GM23248 (cell line): ENCODE results near the gene KIZ. TPM values are rescaled to one million over a fixed set of nuclear protein-coding genes. Genes with fewer than 3 reads are reported as not detected.

Experiments used
- DNase-seq: peaks from one replicate; pipeline ENCODE4 v3.0.0-alpha.2; 2015
- H2AFZ ChIP-seq: fragments of 200-600 bp; sonication (generic); 2 replicates; pipeline ENCODE4 v1.6.1; 2016; ENCODE audit warnings: antibody characterized with exemption
- H3F3A ChIP-seq: fragments of 200-600 bp; sonication (generic); 2 replicates; pipeline ENCODE4 v1.6.1; 2016; ENCODE audit warnings: mild to moderate bottlenecking, antibody characterized with exemption, mixed run types; ENCODE audit not compliant: insufficient read depth
- H3K27ac ChIP-seq: fragments of 200-600 bp; sonication (generic); 2 replicates; pipeline ENCODE4 v1.5.1; 2016; ENCODE audit warnings: mild to moderate bottlenecking
- H3K27me3 ChIP-seq: fragments of 200-600 bp; sonication (generic); replicated peaks from 2 replicates; pipeline ENCODE4 v1.6.1; 2016; ENCODE audit warnings: mild to moderate bottlenecking; ENCODE audit not compliant: insufficient read depth
- H3K36me3 ChIP-seq: fragments of 200-600 bp; sonication (generic); 2 replicates; pipeline ENCODE4 v1.6.1; 2016; ENCODE audit warnings: low read depth, mild to moderate bottlenecking
- H3K4me1 ChIP-seq: fragments of 200-600 bp; sonication (generic); 2 replicates; pipeline ENCODE4 v1.6.1; 2016; ENCODE audit warnings: mild to moderate bottlenecking; ENCODE audit not compliant: insufficient read depth
- H3K4me2 ChIP-seq: fragments of 200-600 bp; sonication (generic); one replicate; pipeline ENCODE4 v1.6.1; 2016; ENCODE audit warnings: mild to moderate bottlenecking; ENCODE audit not compliant: unreplicated experiment
- H3K4me3 ChIP-seq: fragments of 200-600 bp; sonication (generic); 2 replicates; pipeline ENCODE4 v1.5.1; 2016; ENCODE audit warnings: mild to moderate bottlenecking
- H3K79me2 ChIP-seq: fragments of 200-600 bp; sonication (generic); 2 replicates; pipeline ENCODE4 v1.6.1; 2016; ENCODE audit warnings: mild to moderate bottlenecking; ENCODE audit not compliant: insufficient read depth
- H3K9ac ChIP-seq: fragments of 200-600 bp; sonication (generic); 2 replicates; pipeline ENCODE4 v1.6.1; 2016; ENCODE audit warnings: mild to moderate bottlenecking
- H3K9me2 ChIP-seq: fragments of 200-600 bp; sonication (generic); 2 replicates; pipeline ENCODE4 v1.6.1; 2016; ENCODE audit warnings: mixed run types, mild to moderate bottlenecking, moderate library complexity; ENCODE audit not compliant: insufficient read depth
- H3K9me3 ChIP-seq: fragments of 200-600 bp; sonication (generic); one replicate; pipeline ENCODE4 v1.6.1; 2017; ENCODE audit warnings: low read depth
- H4K20me1 ChIP-seq: fragments of 200-600 bp; sonication (generic); 2 replicates; pipeline ENCODE4 v1.6.0; 2016; ENCODE audit not compliant: insufficient read depth
- EZH2 ChIP-seq: fragments of 200-600 bp; sonication (generic); IDR thresholded peaks from 2 replicates; pipeline ENCODE4 v1.6.1; 2018; ENCODE audit warnings: antibody characterized with exemption, mild to moderate bottlenecking; ENCODE audit not compliant: insufficient read depth, poor library complexity, severe bottlenecking
- EZH2phosphoT487 ChIP-seq: fragments of 200-600 bp; sonication (generic); IDR thresholded peaks from 2 replicates; pipeline ENCODE4 v1.6.1; 2018; ENCODE audit warnings: antibody characterized with exemption, moderate library complexity, mild to moderate bottlenecking, low read depth; ENCODE audit not compliant: insufficient read depth
- WGBS, 2 experiments: methylation state at CpG; one replicate each; pipeline ENCODE4 v1.1.6; 2015 to 2017; ENCODE audit warnings: low lambda C conversion rate in 2 of 2, low coverage in 1 of 2; ENCODE audit errors: missing lambda C conversion rate in 2 of 2; 5-methylcytosine and 5-hydroxymethylcytosine counted together
- in situ Hi-C: fragments of 300-500 bp; cut with MboI; formaldehyde crosslinking; loops from 2 replicates; pipeline ENCODE4 v1.15.0; 2020
- polyA plus RNA-seq: library from polyadenylated mRNA; unstranded; fragments of >200 nt; fragmentation: Nextera tagmentation; extraction: Ambion mirVana; gene quantifications from 2 replicates; pipeline ENCODE4 v1.2.1, GENCODE V29; 2016
- total RNA-seq: library from RNA; depleted of rRNA; stranded (reverse); fragments of >200 nt; shearing (Covaris generic); gene quantifications from 2 replicates; pipeline ENCODE4 v1.2.3, GENCODE V29; 2014

KIZ gene
- total and polyA plus RNA-seq, 2 experiments from 2014 or later: 15.4 to 24.5 TPM

- WGBS, 2 experiments: 53 to 60% methylated on average over 2 of the region's 2 CpGs
These were observed 28.8 kb downstream of the KIZ start for GRCh38 chr20:21154692-21155091.

DNA sequence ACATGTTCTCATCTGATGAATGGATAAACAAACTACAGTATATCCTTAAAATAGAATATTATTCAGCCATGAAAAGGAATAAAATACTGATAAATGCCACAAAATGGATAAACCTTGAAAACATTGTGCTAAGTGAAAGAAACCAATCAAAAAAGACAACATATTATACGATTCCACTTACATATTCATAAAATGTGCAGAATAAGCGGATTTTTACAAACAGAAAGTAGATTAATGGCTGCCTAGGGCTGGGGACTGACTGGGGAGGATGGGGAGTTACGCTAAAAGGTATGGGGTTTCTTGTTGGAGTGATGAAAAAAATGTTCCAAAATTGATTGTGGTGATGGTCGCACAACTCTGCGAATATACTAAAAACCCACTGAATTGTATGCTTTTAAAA, 29.4 kb downstream of the KIZ start:
- Histone ChIP-seq H3F3A (no peaks in the 10 kb centered on the region), H3K27ac (no peak overlapping the region), H3K9ac (no peak overlapping the region), H4K20me1 (no peaks in the 10 kb centered on the region), H3K27me3 (no peaks in the 10 kb centered on the region), H3K36me3 (no peaks in the 10 kb centered on the region), H3K9me2 (no peaks in the 10 kb centered on the region), H3K79me2 (no peaks in the 10 kb centered on the region), H3K9me3 (no peaks in the 10 kb centered on the region), H3K4me1 (peaks cover 11% of the 10 kb centered on the region), H2AFZ (no peak overlapping the region), H3K4me2 (no peak overlapping the region), H3K4me3 (no peak overlapping the region)
- in situ Hi-C loops: no loop called here
- WGBS, 2 experiments: 94 to 96% methylated on average over 5 of the region's 5 CpGs
- TF ChIP-seq EZH2: no peak
- no peak for TF ChIP-seq EZH2phosphoT487
- DNase-seq: no peak

More at GRCh38 chr20:21154692-21155091, 28.8 kb downstream of the KIZ start:
- Histone ChIP-seq H3K4me3 (no peak overlapping the region), H3K4me1 (peaks cover 11% of the 10 kb centered on the region), H3K27ac (no peak overlapping the region), H3K27me3 (no peaks in the 10 kb centered on the region), H3K9me2 (no peaks in the 10 kb centered on the region), H3K9ac (no peak overlapping the region), H4K20me1 (no peaks in the 10 kb centered on the region), H3K79me2 (no peaks in the 10 kb centered on the region), H3F3A (no peaks in the 10 kb centered on the region), H3K4me2 (no peak overlapping the region), H2AFZ (no peak overlapping the region), H3K36me3 (no peaks in the 10 kb centered on the region), H3K9me3 (no peaks in the 10 kb centered on the region)
- no peak for DNase-seq
- in situ Hi-C loops: no loop called here
- no peak for TF ChIP-seq EZH2
- no peak for TF ChIP-seq EZH2phosphoT487

GRCh38 chr20:21156266-21156665, 30.4 kb downstream of the KIZ start:
- Histone ChIP-seq H3K4me3 (no peak overlapping the region), H3K9ac (no peak overlapping the region), H3K27me3 (no peaks in the 10 kb centered on the region), H3K79me2 (no peaks in the 10 kb centered on the region), H3K9me2 (no peaks in the 10 kb centered on the region), H3K9me3 (no peaks in the 10 kb centered on the region), H2AFZ (no peak overlapping the region), H3F3A (no peaks in the 10 kb centered on the region), H4K20me1 (no peaks in the 10 kb centered on the region), H3K4me2 (peak overlapping the region; percentile 15), H3K4me1 (peaks cover 11% of the 10 kb centered on the region), H3K36me3 (no peaks in the 10 kb centered on the region), H3K27ac (no peak overlapping the region)
- WGBS, 2 experiments: 5% methylated on average over 1 of the region's 1 CpG
- no peak for TF ChIP-seq EZH2
- TF ChIP-seq EZH2phosphoT487: no peak
- in situ Hi-C loops: no loop called here
- peak; percentile 73 for DNase-seq

DNA sequence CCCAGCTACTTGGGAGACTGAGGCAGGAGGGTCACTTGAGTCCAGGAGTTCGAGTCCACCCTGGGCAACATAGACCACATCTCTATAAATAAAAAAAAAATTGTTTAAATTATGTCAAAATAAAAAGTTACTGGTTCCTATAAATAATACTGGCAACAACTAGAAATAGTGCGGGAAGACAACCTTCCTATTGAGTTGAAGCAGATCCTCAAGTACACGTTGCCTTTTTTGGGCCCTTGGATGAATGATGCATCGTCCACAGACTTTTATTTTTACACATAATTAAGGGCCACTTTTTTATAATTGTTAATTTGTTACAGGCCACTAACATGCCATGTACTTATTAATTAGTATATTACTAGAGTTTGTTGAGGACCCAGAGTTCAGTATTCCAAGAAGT, 31.1 kb downstream of the KIZ start:
- Histone ChIP-seq H3K4me2 (no peak overlapping the region), H2AFZ (no peak overlapping the region), H3F3A (no peaks in the 10 kb centered on the region), H3K9me3 (no peaks in the 10 kb centered on the region), H3K79me2 (no peaks in the 10 kb centered on the region), H3K4me3 (no peak overlapping the region), H3K36me3 (0 out of 2 replicates have a peak, but pooled peaks cover under 1% of the 10 kb centered on the region), H3K27me3 (no peaks in the 10 kb centered on the region), H3K9me2 (no peaks in the 10 kb centered on the region), H3K27ac (no peak overlapping the region), H3K9ac (no peak overlapping the region), H4K20me1 (no peaks in the 10 kb centered on the region), H3K4me1 (peaks cover 11% of the 10 kb centered on the region)
- TF ChIP-seq EZH2phosphoT487 (no peak), EZH2 (no peak)
- in situ Hi-C loops: no loop called here
- DNase-seq: no peak
- 95 to 96% methylated on average over 4 of the region's 4 CpGs for WGBS, 2 experiments
